KBM-7 (cell line): ENCODE results near the gene SDK2.
A peak's percentile ranks its signal among the peaks of the same experiment; 100 is the strongest.

Experiments used
- DNase-seq: peaks from one replicate; pipeline ENCODE4 v3.0.0-alpha.2; 2015
- in situ Hi-C: fragments of 300-500 bp; cut with MboI; formaldehyde crosslinking; loops from 2 replicates; pipeline ENCODE4 v1.14.3; 2020; ENCODE audit warnings: low sequenced_read_pairs, low pct_unique_long_range_greater_than_20kb, mixed read lengths

SDK2 gene

GRCh38 chr17:73503560-73503959, 140.7 kb downstream of the SDK2 start:
- no peak for DNase-seq
- in situ Hi-C loops: no loop called here

GRCh38 chr17:73500414-73500999, 143.7 kb downstream of the SDK2 start:
- in situ Hi-C loops: no loop called here
- no peak for DNase-seq

- DNase-seq: no peak
- in situ Hi-C loops: no loop called here
These were observed 145.2 kb downstream of the SDK2 start for GRCh38 chr17:73498886-73499554.

- no peak for DNase-seq
- in situ Hi-C loops: no loop called here
These were observed 146.1 kb downstream of the SDK2 start for GRCh38 chr17:73498176-73498575.

- DNase-seq: no peak
- in situ Hi-C loops: no loop called here
These were observed 146.5 kb downstream of the SDK2 start for GRCh38 chr17:73497721-73498120.

GRCh38 chr17:73496232-73496631, 148.0 kb downstream of the SDK2 start:
- no peak for DNase-seq
- in situ Hi-C loops: no loop called here

- no peak for DNase-seq
These were observed 148.6 kb downstream of the SDK2 start for GRCh38 chr17:73495641-73496040.

GRCh38 chr17:73494950-73495349, 149.3 kb downstream of the SDK2 start:
- in situ Hi-C loops: no loop called here
- no peak for DNase-seq

More at GRCh38 chr17:73495641-73496040, 148.6 kb downstream of the SDK2 start:
- in situ Hi-C loops: no loop called here

GRCh38 chr17:73493956-73494926, 150.0 kb downstream of the SDK2 start:
- in situ Hi-C loops: no loop called here
- DNase-seq: no peak

GRCh38 chr17:73492821-73493814, 151.1 kb downstream of the SDK2 start:
- in situ Hi-C loops: no loop called here
- no peak for DNase-seq

- in situ Hi-C loops: no loop called here
- DNase-seq: no peak
These were observed 152.0 kb downstream of the SDK2 start for GRCh38 chr17:73492125-73492820.

GRCh38 chr17:73491648-73492047, 152.6 kb downstream of the SDK2 start:
- DNase-seq: no peak
- in situ Hi-C loops: no loop called here

GRCh38 chr17:73490851-73491250, 153.4 kb downstream of the SDK2 start:
- DNase-seq: no peak
- in situ Hi-C loops: no loop called here

GRCh38 chr17:73489991-73490390, 154.3 kb downstream of the SDK2 start:
- no peak for DNase-seq
- in situ Hi-C loops: no loop called here

- in situ Hi-C loops: no loop called here
- DNase-seq: no peak
These were observed 154.9 kb downstream of the SDK2 start for GRCh38 chr17:73489333-73489732.

- no peak for DNase-seq
- in situ Hi-C loops: no loop called here
These were observed 159.1 kb downstream of the SDK2 start for GRCh38 chr17:73485130-73485529.

- in situ Hi-C loops: no loop called here
These were observed 161.4 kb downstream of the SDK2 start for GRCh38 chr17:73482894-73483293.

GRCh38 chr17:73482251-73482716, 162.0 kb downstream of the SDK2 start:
- DNase-seq: peak; percentile 21
- in situ Hi-C loops: no loop called here

More at GRCh38 chr17:73482894-73483293, 161.4 kb downstream of the SDK2 start:
- DNase-seq: no peak
